Loucy (cell line): ENCODE results near the gene SSNA1.

ENCODE experiments used
- H2AFZ ChIP-seq: fragments of 200-600 bp; sonication (generic); 2 replicates; pipeline ENCODE4 v1.6.0; 2016; ENCODE audit warnings: antibody characterized with exemption, mild to moderate bottlenecking, low read length, moderate library complexity
- H3F3A ChIP-seq: fragments of 200-600 bp; 2 replicates; pipeline ENCODE4 v1.6.0; 2016; ENCODE audit warnings: antibody characterized with exemption, low read depth, mild to moderate bottlenecking
- H3K27me3 ChIP-seq: fragments of 200-600 bp; sonication (generic); 2 replicates; pipeline ENCODE4 v1.6.1; 2014; ENCODE audit warnings: low read length, mild to moderate bottlenecking; ENCODE audit not compliant: insufficient read depth, poor library complexity, severe bottlenecking
- H3K36me3 ChIP-seq: fragments of 200-600 bp; sonication (generic); 2 replicates; pipeline ENCODE4 v1.6.1; 2016; ENCODE audit warnings: low read length; ENCODE audit not compliant: insufficient read depth
- H3K4me1 ChIP-seq: fragments of 200-600 bp; sonication (generic); 2 replicates; pipeline ENCODE4 v1.5.1; 2014; ENCODE audit warnings: low read length, mild to moderate bottlenecking; ENCODE audit not compliant: insufficient read depth, poor library complexity, severe bottlenecking
- H3K4me2 ChIP-seq: fragments of 200-600 bp; sonication (generic); 2 replicates; pipeline ENCODE4 v1.6.0; 2014; ENCODE audit warnings: antibody characterized with exemption, low read length, low read depth, mild to moderate bottlenecking; ENCODE audit not compliant: poor library complexity, severe bottlenecking
- H3K4me3 ChIP-seq: fragments of 200-600 bp; sonication (generic); 2 replicates; pipeline ENCODE4 v1.5.1; 2014; ENCODE audit warnings: low read length, mild to moderate bottlenecking, mixed read lengths; ENCODE audit not compliant: poor library complexity, severe bottlenecking
- H3K79me2 ChIP-seq: fragments of 200-600 bp; sonication (generic); 2 replicates; pipeline ENCODE4 v1.6.1; 2014; ENCODE audit warnings: low read length; ENCODE audit not compliant: insufficient read depth
- H3K9ac ChIP-seq: fragments of 200-600 bp; sonication (generic); 2 replicates; pipeline ENCODE4 v1.6.0; 2014; ENCODE audit warnings: mild to moderate bottlenecking, low read depth, low read length, moderate library complexity; ENCODE audit not compliant: poor library complexity, severe bottlenecking
- H3K9me2 ChIP-seq: fragments of 200-600 bp; sonication (generic); replicated peaks from 2 replicates; pipeline ENCODE4 v1.6.1; 2016; ENCODE audit warnings: low read depth, low read length, mixed read lengths
- H3K9me3 ChIP-seq: fragments of 200-600 bp; sonication (generic); 2 replicates; pipeline ENCODE4 v1.6.1; 2014; ENCODE audit warnings: mild to moderate bottlenecking, antibody characterized with exemption, low read length, low read depth; ENCODE audit not compliant: insufficient read depth
- H4K20me1 ChIP-seq: fragments of 200-600 bp; sonication (generic); 2 replicates; pipeline ENCODE4 v1.6.0; 2014; ENCODE audit warnings: antibody characterized with exemption, low read length, mild to moderate bottlenecking; ENCODE audit not compliant: insufficient read depth, poor library complexity, severe bottlenecking
- EZH2phosphoT487 ChIP-seq: fragments of 200-600 bp; IDR thresholded peaks from 2 replicates; pipeline ENCODE4 v1.6.1; 2018; ENCODE audit warnings: antibody characterized with exemption, mild to moderate bottlenecking, moderate library complexity, borderline replicate concordance
- TF ChIP-seq, protein P1 (sequence below): fragments of 200-600 bp; sonication (generic); conservative IDR thresholded peaks from 2 replicates; pipeline ENCODE4 v1.5.1; 2014; ENCODE audit warnings: mild to moderate bottlenecking, antibody characterized with exemption, low read length

The SSNA1 gene

DNA sequence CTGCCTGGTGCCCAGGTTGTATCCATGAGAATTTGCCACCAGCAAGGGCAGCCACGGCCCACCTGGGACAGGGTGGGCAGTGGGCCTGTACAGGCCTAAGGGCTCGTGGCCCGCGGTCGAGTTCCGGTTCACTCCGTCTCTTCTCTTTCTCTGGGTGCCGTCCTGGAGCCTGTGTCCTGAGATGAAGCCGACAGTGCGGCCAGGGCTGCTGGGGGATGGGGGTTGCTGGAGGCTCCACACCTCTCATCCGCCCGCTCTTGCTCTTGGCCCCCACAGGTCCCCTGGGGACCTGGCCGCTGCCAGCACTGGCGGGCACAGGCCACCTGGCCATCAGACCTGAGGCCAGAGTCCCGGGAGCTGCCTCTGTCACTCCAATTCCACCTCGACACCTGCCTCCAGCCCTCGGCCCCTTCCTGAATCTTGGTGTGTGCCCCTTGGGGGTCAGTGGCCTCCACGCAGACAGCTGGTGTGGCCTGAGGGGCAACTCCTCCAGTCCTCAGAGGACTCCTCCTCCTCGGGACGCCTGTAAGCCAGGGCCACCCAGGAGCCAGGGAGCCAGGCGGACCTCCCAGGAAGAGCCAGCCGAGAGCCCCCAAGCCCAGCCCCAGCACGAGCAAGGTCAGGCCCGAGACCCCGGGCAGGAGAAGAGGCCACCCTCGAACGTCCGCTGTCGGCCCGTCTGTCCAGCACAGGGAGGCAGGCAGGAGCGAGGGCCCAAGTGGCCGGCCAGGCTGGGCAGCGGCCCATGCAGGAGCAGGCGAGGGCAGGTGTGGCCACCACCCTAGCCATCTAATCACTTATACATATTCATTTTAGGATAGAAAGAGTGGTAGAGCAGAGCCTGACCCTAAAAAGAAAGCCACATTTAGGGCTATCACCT lies 23.9 kb upstream of the SSNA1 start:
- Histone ChIP-seq H3K79me2 (no peaks in the 10 kb centered on the region), H3K4me1 (peaks cover 4% of the 10 kb centered on the region), H3F3A (no peaks in the 10 kb centered on the region), H3K9me2 (no peaks in the 10 kb centered on the region), H3K4me2 (no peak overlapping the region), H2AFZ (no peak overlapping the region), H3K4me3 (no peak overlapping the region), H3K27me3 (peaks cover 20% of the 10 kb centered on the region), H3K36me3 (no peaks in the 10 kb centered on the region), H4K20me1 (no peaks in the 10 kb centered on the region), H3K9me3 (no peaks in the 10 kb centered on the region), H3K9ac (no peak overlapping the region)
- TF ChIP-seq, protein P1, sequence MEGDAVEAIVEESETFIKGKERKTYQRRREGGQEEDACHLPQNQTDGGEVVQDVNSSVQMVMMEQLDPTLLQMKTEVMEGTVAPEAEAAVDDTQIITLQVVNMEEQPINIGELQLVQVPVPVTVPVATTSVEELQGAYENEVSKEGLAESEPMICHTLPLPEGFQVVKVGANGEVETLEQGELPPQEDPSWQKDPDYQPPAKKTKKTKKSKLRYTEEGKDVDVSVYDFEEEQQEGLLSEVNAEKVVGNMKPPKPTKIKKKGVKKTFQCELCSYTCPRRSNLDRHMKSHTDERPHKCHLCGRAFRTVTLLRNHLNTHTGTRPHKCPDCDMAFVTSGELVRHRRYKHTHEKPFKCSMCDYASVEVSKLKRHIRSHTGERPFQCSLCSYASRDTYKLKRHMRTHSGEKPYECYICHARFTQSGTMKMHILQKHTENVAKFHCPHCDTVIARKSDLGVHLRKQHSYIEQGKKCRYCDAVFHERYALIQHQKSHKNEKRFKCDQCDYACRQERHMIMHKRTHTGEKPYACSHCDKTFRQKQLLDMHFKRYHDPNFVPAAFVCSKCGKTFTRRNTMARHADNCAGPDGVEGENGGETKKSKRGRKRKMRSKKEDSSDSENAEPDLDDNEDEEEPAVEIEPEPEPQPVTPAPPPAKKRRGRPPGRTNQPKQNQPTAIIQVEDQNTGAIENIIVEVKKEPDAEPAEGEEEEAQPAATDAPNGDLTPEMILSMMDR, result no peak
- no peak for TF ChIP-seq EZH2phosphoT487

DNA sequence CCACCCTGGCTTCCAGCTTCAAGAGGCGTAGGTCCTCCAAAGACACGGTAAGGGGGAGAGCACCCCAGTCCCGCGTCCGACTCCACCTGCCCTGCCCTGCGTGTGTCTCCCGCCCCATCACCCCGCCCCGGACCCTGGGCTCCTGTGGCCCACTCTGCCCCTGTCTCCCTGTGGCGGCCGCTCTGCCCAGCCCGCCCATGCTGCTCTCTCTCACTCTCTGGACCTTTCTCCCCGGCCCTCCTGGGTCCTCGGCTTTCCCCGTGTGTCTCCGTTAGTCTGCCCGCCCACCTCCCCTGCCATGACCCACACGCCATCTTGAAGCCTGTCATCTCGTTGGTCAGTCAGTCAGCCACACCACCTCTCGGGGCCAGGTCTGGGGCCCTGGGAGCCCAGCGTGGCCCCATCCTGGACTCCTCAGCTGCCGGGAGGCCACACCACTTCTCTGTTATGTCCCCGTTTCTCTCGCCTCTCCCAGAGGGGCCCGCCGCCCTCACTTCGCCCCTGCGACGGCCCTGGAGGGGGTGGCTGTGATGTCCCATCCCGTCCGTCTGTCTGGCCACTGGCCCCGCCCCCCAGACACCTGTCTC lies 23.1 kb upstream of the SSNA1 start:
- no peak for TF ChIP-seq EZH2phosphoT487
- TF ChIP-seq, protein P1, result no peak
- Histone ChIP-seq H3K36me3 (no peaks in the 10 kb centered on the region), H3K9ac (no peak overlapping the region), H3K9me2 (no peaks in the 10 kb centered on the region), H3K4me2 (no peak overlapping the region), H3K4me1 (peaks cover 2% of the 10 kb centered on the region), H4K20me1 (no peaks in the 10 kb centered on the region), H3K9me3 (no peaks in the 10 kb centered on the region), H3F3A (no peaks in the 10 kb centered on the region), H3K4me3 (no peak overlapping the region), H3K27me3 (peaks cover 20% of the 10 kb centered on the region), H2AFZ (no peak overlapping the region), H3K79me2 (no peaks in the 10 kb centered on the region)

- peaks cover 20% of the 10 kb centered on the region for H3K27me3 ChIP-seq
- peaks cover 8% of the 10 kb centered on the region for H3K4me1 ChIP-seq
- no peaks in the 10 kb centered on the region for H4K20me1 ChIP-seq
- H3K9me3 ChIP-seq, result no peaks in the 10 kb centered on the region
- H2AFZ ChIP-seq, result no peak overlapping the region
- no peaks in the 10 kb centered on the region for H3K79me2 ChIP-seq
- no peak overlapping the region for H3K4me3 ChIP-seq
- H3F3A ChIP-seq, result no peaks in the 10 kb centered on the region
- TF ChIP-seq, protein P1, result no peak
- no peak for TF ChIP-seq EZH2phosphoT487
- no peak overlapping the region for H3K9ac ChIP-seq
- H3K4me2 ChIP-seq, result no peak overlapping the region
- H3K36me3 ChIP-seq, result no peaks in the 10 kb centered on the region
- no peaks in the 10 kb centered on the region for H3K9me2 ChIP-seq
Measured at GRCh38 chr9:137166380-137167229, 21.9 kb upstream of the SSNA1 start.
